DND-41 (cell line): Measurements from ENCODE around the gene GPC4.

Source experiments
- CTCF ChIP-seq: IDR thresholded peaks from 2 replicates; pipeline ENCODE4 v1.5.1; 2012; ENCODE audit warnings: borderline replicate concordance, low read length, moderate library complexity, mild to moderate bottlenecking; ENCODE audit not compliant: poor library complexity, severe bottlenecking; ENCODE audit errors: extremely low read depth
- EZH2 ChIP-seq: IDR thresholded peaks from 3 replicates; pipeline ENCODE4 v1.6.1; 2012; ENCODE audit warnings: borderline replicate concordance, low read depth, mild to moderate bottlenecking, moderate library complexity, low read length, inconsistent platforms; ENCODE audit not compliant: severe bottlenecking

GRCh38 chrX:133306316-133306715 lies 109.0 kb downstream of the GPC4 start:
- TF ChIP-seq CTCF (no peak), EZH2 (no peak)
